ENCODE measurements around the gene MRPL3. TPM values are rescaled to one million over a fixed set of nuclear protein-coding genes. Genes with fewer than 3 reads are reported as not detected.

The MRPL3 gene
- total RNA-seq, 1 experiment from 2014 or later, result 126 TPM

- H3K27me3 Mint-ChIP-seq (ENCODE audit: insufficient read depth, unreplicated experiment), result peaks cover 7% of the 10 kb centered on the region
- no peak for TF ChIP-seq CTCF (IDR thresholded peaks at IDR 0.05; ENCODE audit: insufficient read depth in 1 of 2, low read depth in 1 of 2, low read length in 1 of 2, severe bottlenecking in 1 of 2, unreplicated experiment in 1 of 2)
- CTCF ChIA-PET, result no interaction called here
- Histone ChIP-seq H3K27me3 (replicated peaks; ENCODE audit: control insufficient read depth, insufficient read depth, low read length) (no peaks in the 10 kb centered on the region), H3K4me3 (ENCODE audit: low read depth, low read length) (no peak overlapping the region), H3K36me3 (ENCODE audit: control insufficient read depth, insufficient read depth, low read length) (no peaks in the 10 kb centered on the region), H3K9me3 (no peaks in the 10 kb centered on the region), H3K4me1 (no peaks in the 10 kb centered on the region)
- H3K9me3 Mint-ChIP-seq (ENCODE audit: unreplicated experiment), result no peaks in the 10 kb centered on the region
- intact Hi-C loops (cut with micrococcal nuclease; ENCODE audit: unreplicated experiment), result no loop called here
- peaks cover 16% of the 10 kb centered on the region for H3K4me1 Mint-ChIP-seq (ENCODE audit: low read depth, unreplicated experiment)
- no peak for DNase-seq
- no peak overlapping the region for H3K4me3 Mint-ChIP-seq (ENCODE audit: unreplicated experiment)
- H3K36me3 Mint-ChIP-seq (ENCODE audit: insufficient read depth, unreplicated experiment), result no peaks in the 10 kb centered on the region
- POLR2A ChIA-PET, result no interaction called here
- no peak overlapping the region for H3K27ac Mint-ChIP-seq (ENCODE audit: unreplicated experiment)
- no TSS peak for BruUV-seq (replicated peaks)
These were observed 67.8 kb downstream of the MRPL3 start for GRCh38 chr3:131435000-131435399.

GRCh38 chr3:131432441-131432840 lies 70.3 kb downstream of the MRPL3 start:
- POLR2A ChIA-PET, result interaction anchor here (0.7 kb wide), 1 partner anchor 51 kb away, joined by 3 read pairs; no protein-coding TSS in a partner anchor

GRCh38 chr3:131431754-131432153 lies 71.0 kb downstream of the MRPL3 start:
- no peak overlapping the region for H3K4me3 ChIP-seq (ENCODE audit: low read depth, low read length)
- H3K27me3 ChIP-seq (replicated peaks; ENCODE audit: control insufficient read depth, insufficient read depth, low read length), result no peaks in the 10 kb centered on the region
- no peaks in the 10 kb centered on the region for H3K4me1 ChIP-seq
- POLR2A ChIA-PET, result interaction anchor here (0.7 kb wide), 1 partner anchor 51 kb away, joined by 3 read pairs; no protein-coding TSS in a partner anchor
- Mint-ChIP-seq H3K27ac (ENCODE audit: unreplicated experiment) (no peak overlapping the region), H3K36me3 (ENCODE audit: insufficient read depth, unreplicated experiment) (no peaks in the 10 kb centered on the region), H3K27me3 (ENCODE audit: insufficient read depth, unreplicated experiment) (peaks cover 3% of the 10 kb centered on the region), H3K4me1 (ENCODE audit: low read depth, unreplicated experiment) (peaks cover 16% of the 10 kb centered on the region), H3K9me3 (ENCODE audit: unreplicated experiment) (no peaks in the 10 kb centered on the region), H3K4me3 (ENCODE audit: unreplicated experiment) (no peak overlapping the region)
- CTCF ChIA-PET, result no interaction called here
- intact Hi-C loops (cut with micrococcal nuclease; ENCODE audit: unreplicated experiment), result no loop called here
- no peak for DNase-seq
- TF ChIP-seq CTCF (IDR thresholded peaks at IDR 0.05; ENCODE audit: insufficient read depth in 1 of 2, low read depth in 1 of 2, low read length in 1 of 2, severe bottlenecking in 1 of 2, unreplicated experiment in 1 of 2), result no peak
- no TSS peak for BruUV-seq (replicated peaks)
- no peaks in the 10 kb centered on the region for H3K9me3 ChIP-seq
- H3K36me3 ChIP-seq (ENCODE audit: control insufficient read depth, insufficient read depth, low read length), result no peaks in the 10 kb centered on the region

More at GRCh38 chr3:131432441-131432840, 70.3 kb downstream of the MRPL3 start:
- Histone ChIP-seq H3K27me3 (replicated peaks; ENCODE audit: control insufficient read depth, insufficient read depth, low read length) (no peaks in the 10 kb centered on the region), H3K4me1 (no peaks in the 10 kb centered on the region), H3K4me3 (ENCODE audit: low read depth, low read length) (no peak overlapping the region), H3K36me3 (ENCODE audit: control insufficient read depth, insufficient read depth, low read length) (no peaks in the 10 kb centered on the region), H3K9me3 (no peaks in the 10 kb centered on the region)
- peaks cover 16% of the 10 kb centered on the region for H3K4me1 Mint-ChIP-seq (ENCODE audit: low read depth, unreplicated experiment)
- no peaks in the 10 kb centered on the region for H3K36me3 Mint-ChIP-seq (ENCODE audit: insufficient read depth, unreplicated experiment)
- peaks cover 3% of the 10 kb centered on the region for H3K27me3 Mint-ChIP-seq (ENCODE audit: insufficient read depth, unreplicated experiment)
- intact Hi-C loops (cut with micrococcal nuclease; ENCODE audit: unreplicated experiment), result no loop called here
- no peaks in the 10 kb centered on the region for H3K9me3 Mint-ChIP-seq (ENCODE audit: unreplicated experiment)
- CTCF ChIA-PET, result no interaction called here
- no TSS peak for BruUV-seq (replicated peaks)
- DNase-seq, result peak in 1 of 2 experiments; percentile 7
- TF ChIP-seq CTCF (IDR thresholded peaks at IDR 0.05; ENCODE audit: insufficient read depth in 1 of 2, low read depth in 1 of 2, low read length in 1 of 2, severe bottlenecking in 1 of 2, unreplicated experiment in 1 of 2), result no peak
- no peak overlapping the region for H3K27ac Mint-ChIP-seq (ENCODE audit: unreplicated experiment)
- no peak overlapping the region for H3K4me3 Mint-ChIP-seq (ENCODE audit: unreplicated experiment)

Measured in Caco-2 (cell line).